Globus pallidus (tissue), 1 donor: ENCODE measurements around the gene CEP170B.

Source experiments
- DNase-seq: peaks from one replicate; pipeline ENCODE4 v3.0.0-alpha.2; 2015; ENCODE audit warnings: low spot score

Gene CEP170B

GRCh38 chr14:104868060-104868740 is 3.1 kb downstream of the CEP170B start:
- no peak for DNase-seq

- no peak for DNase-seq
Measured at GRCh38 chr14:104868811-104869572, 3.9 kb downstream of the CEP170B start.

GRCh38 chr14:104869669-104870367 is 4.8 kb downstream of the CEP170B start:
- no peak for DNase-seq

- DNase-seq: no peak
Measured at GRCh38 chr14:104870368-104871144, 5.5 kb downstream of the CEP170B start.

GRCh38 chr14:104871145-104871655 is 6.1 kb downstream of the CEP170B start:
- DNase-seq: no peak

- no peak for DNase-seq
Measured at GRCh38 chr14:104871656-104872468, 6.8 kb downstream of the CEP170B start.

- no peak for DNase-seq
Measured at GRCh38 chr14:104872469-104873341, 7.6 kb downstream of the CEP170B start.

GRCh38 chr14:104873380-104874055 is 8.4 kb downstream of the CEP170B start:
- no peak for DNase-seq

- no peak for DNase-seq
Measured at GRCh38 chr14:104874110-104874531, 9.1 kb downstream of the CEP170B start.

GRCh38 chr14:104874571-104875411 is 9.7 kb downstream of the CEP170B start:
- no peak for DNase-seq

GRCh38 chr14:104875412-104875751 is 10.3 kb downstream of the CEP170B start:
- no peak for DNase-seq

GRCh38 chr14:104875811-104876210 is 10.7 kb downstream of the CEP170B start:
- DNase-seq: no peak

- DNase-seq: no peak
Measured at GRCh38 chr14:104876251-104876699, 11.2 kb downstream of the CEP170B start.

GRCh38 chr14:104877066-104877805 is 12.2 kb downstream of the CEP170B start:
- no peak for DNase-seq

- DNase-seq: no peak
Measured at GRCh38 chr14:104877806-104878550, 12.9 kb downstream of the CEP170B start.

- no peak for DNase-seq
Measured at GRCh38 chr14:104878582-104878981, 13.5 kb downstream of the CEP170B start.
